Esophagus squamous epithelium (tissue), 5 donors: ENCODE data around the gene LRRC45. TPM values are rescaled to one million over a fixed set of nuclear protein-coding genes. Genes with fewer than 3 reads are reported as not detected.

Experiments
- DNase-seq: peaks from one replicate; lab custom pipeline; 2025; lab: John Stamatoyannopoulos, UW
- H3K27ac ChIP-seq, 4 donors: fragments of 200-600 bp; sonication (generic); one replicate each; pipeline ENCODE4 v1.5.1; 2016 to 2019; ENCODE audit warnings: mild to moderate bottlenecking in 1 of 4
- H3K27me3 ChIP-seq, 4 donors: fragments of 200-600 bp; sonication (generic); 1 replicate in 3 of 4; 2 replicates in 1 of 4; pipeline versions ENCODE4 v1.5.1 to v1.6.0; 2017 to 2021; ENCODE audit warnings: antibody characterized with exemption in 1 of 4
- H3K36me3 ChIP-seq, 3 donors: fragments of 200-600 bp; sonication (generic); one replicate each; pipeline ENCODE4 v1.5.1; 2016 to 2019
- H3K4me1 ChIP-seq, 3 donors: fragments of 200-600 bp; sonication (generic); one replicate each; pipeline ENCODE4 v1.5.1; 2017 to 2019
- H3K4me3 ChIP-seq, 4 donors: fragments of 200-600 bp; sonication (generic); 1 replicate in 3 of 4; 2 replicates in 1 of 4; pipeline ENCODE4 v1.5.1; 2016 to 2019; ENCODE audit warnings: mild to moderate bottlenecking in 2 of 4, moderate library complexity in 1 of 4
- H3K9me3 ChIP-seq, 3 donors: fragments of 200-600 bp; sonication (generic); one replicate each; pipeline ENCODE4 v1.5.1; 2016 to 2019
- CTCF ChIP-seq, 6 experiments: fragments of 450-650 bp in 4 of 6; fragments of 200-600 bp in 2 of 6; sonication (generic) in 2 of 6; IDR thresholded peaks; one replicate each; pipeline ENCODE4 v1.5.1; 2016 to 2019; ENCODE audit warnings: antibody characterized with exemption in 6 of 6, mild to moderate bottlenecking in 4 of 6, moderate library complexity in 4 of 6
- POLR2A ChIP-seq, 4 donors: fragments of 450-650 bp; IDR thresholded peaks; one replicate each; pipeline ENCODE4 v1.6.1; 2017; ENCODE audit warnings: antibody characterized with exemption in 4 of 4, mild to moderate bottlenecking in 4 of 4, moderate library complexity in 3 of 4
- WGBS, 2 donors: methylation state at CpG; one replicate each; pipeline ENCODE4 v1.1.5; 2018; 5-methylcytosine and 5-hydroxymethylcytosine counted together
- intact Hi-C: fragments of 100-400 bp; cut with DNase I; formaldehyde crosslinking; loops from one replicate; pipeline ENCODE4 v1.15.0; 2022
- total RNA-seq, 4 donors: library from RNA; depleted of rRNA; stranded (reverse); fragments of >200 nt; gene quantifications; one replicate each; pipeline ENCODE4 v1.1.0, GENCODE V29; 2016
- donor health status: DM: yes; HTN: yes; CAD: no.

The LRRC45 gene
- total RNA-seq, 4 donors from 2014 or later = 9.7 to 21.2 (median 18.3) TPM

GRCh38 chr17:82017612-82018151 is 5.4 kb upstream of the LRRC45 start:
- intact Hi-C loops = no loop called here
- DNase-seq = no peak
- Histone ChIP-seq H3K27ac (no peak overlapping the region), H3K27me3 (no peaks in the 10 kb centered on the region), H3K4me3 (no peak overlapping the region), H3K4me1 (peaks cover 20 to 62% (median 28%) of the 10 kb centered on the region in 3 donors), H3K36me3 (peaks cover 0 to 21% (median 4%) of the 10 kb centered on the region in 3 donors), H3K9me3 (no peaks in the 10 kb centered on the region)
- TF ChIP-seq CTCF (IDR thresholded peaks at IDR 0.05) (no peak), POLR2A (IDR thresholded peaks at IDR 0.05) (no peak)
- WGBS, 2 donors = 33% methylated on average over 1 of the region's 13 CpGs; no CpG with 5 or more reads in 1 of the 2 donors

DNA sequence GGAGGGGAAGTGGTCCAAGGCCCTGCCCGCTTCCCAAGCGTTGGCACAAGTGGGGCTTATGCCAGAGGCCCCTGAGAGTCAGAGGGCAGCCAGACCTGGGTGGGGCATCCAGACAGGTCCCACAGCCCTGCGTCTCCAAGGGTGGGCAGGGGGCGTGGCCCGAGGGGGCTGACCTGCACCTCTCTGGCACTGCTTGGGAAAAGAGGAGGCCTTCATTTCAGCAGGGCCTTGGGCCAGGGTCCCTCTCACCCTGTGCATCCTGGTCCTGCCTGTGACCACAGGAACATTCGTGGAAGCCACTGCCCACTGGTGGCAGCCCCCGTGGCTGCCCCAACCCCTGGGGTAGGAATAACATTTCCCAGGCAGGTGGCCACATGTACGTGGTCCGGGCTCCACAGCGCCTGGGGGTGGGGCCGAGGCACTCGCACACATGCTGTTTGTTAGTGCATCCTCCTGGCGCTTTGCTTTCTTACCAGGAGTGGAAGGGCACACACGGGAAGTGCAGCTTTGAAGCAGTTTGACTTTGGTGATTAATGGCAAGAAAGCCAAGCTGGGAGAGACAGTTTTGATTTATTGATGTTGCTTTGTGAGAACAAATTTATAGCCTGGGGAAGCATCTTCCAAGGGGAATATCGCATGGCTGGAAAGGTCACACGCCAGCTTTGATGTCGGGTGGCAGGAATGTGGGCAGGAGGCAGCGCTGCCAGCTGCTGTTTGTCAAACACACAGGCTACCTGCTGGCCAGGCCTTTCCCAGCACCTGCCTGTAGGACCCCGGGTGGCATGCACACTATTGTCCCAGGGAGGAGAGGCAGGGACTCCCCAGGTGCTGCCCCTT is 4.7 kb upstream of the LRRC45 start:
- no peak for DNase-seq
- H3K4me1 ChIP-seq = peaks cover 16 to 56% (median 28%) of the 10 kb centered on the region in 3 donors
- H3K36me3 ChIP-seq = peaks cover 0 to 21% (median 4%) of the 10 kb centered on the region in 3 donors
- TF ChIP-seq POLR2A (IDR thresholded peaks at IDR 0.05) (no peak), CTCF (IDR thresholded peaks at IDR 0.05) (no peak)
- intact Hi-C loops = no loop called here
- WGBS, 2 donors = 37 to 64% methylated on average over 9 to 12 of the region's 19 CpGs
- no peaks in the 10 kb centered on the region for H3K9me3 ChIP-seq
- no peak overlapping the region for H3K4me3 ChIP-seq
- no peaks in the 10 kb centered on the region for H3K27me3 ChIP-seq
- no peak overlapping the region for H3K27ac ChIP-seq

GRCh38 chr17:82018989-82019689 is 4.0 kb upstream of the LRRC45 start:
- H3K4me3 ChIP-seq = no peak overlapping the region
- H3K27me3 ChIP-seq = no peaks in the 10 kb centered on the region
- TF ChIP-seq POLR2A (IDR thresholded peaks at IDR 0.05) (no peak), CTCF (IDR thresholded peaks at IDR 0.05) (no peak)
- DNase-seq = no peak
- peaks cover 21 to 56% (median 32%) of the 10 kb centered on the region in 3 donors for H3K4me1 ChIP-seq
- no peaks in the 10 kb centered on the region for H3K9me3 ChIP-seq
- peaks cover 0 to 21% (median 4%) of the 10 kb centered on the region in 3 donors for H3K36me3 ChIP-seq
- WGBS, 2 donors = 84 to 95% methylated on average over 2 to 9 of the region's 33 CpGs
- no peak overlapping the region for H3K27ac ChIP-seq
- intact Hi-C loops = no loop called here

GRCh38 chr17:82019690-82020571 is 3.2 kb upstream of the LRRC45 start:
- Histone ChIP-seq H3K4me1 (peaks cover 25 to 56% (median 30%) of the 10 kb centered on the region in 3 donors), H3K4me3 (no peak overlapping the region), H3K36me3 (peaks cover 0 to 21% (median 4%) of the 10 kb centered on the region in 3 donors), H3K27me3 (no peaks in the 10 kb centered on the region), H3K27ac (no peak overlapping the region), H3K9me3 (no peaks in the 10 kb centered on the region)
- no peak for DNase-seq
- WGBS, 2 donors = 63 to 66% methylated on average over 8 to 14 of the region's 34 CpGs
- intact Hi-C loops = no loop called here
- TF ChIP-seq POLR2A (IDR thresholded peaks at IDR 0.05) (no peak), CTCF (IDR thresholded peaks at IDR 0.05) (peak; percentile 39 to 70 (median 58))
